PC-3 (cell line): Measurements from ENCODE around the gene CHMP1B. TPM values are rescaled to one million over a fixed set of nuclear protein-coding genes. Genes with fewer than 3 reads are reported as not detected.

Experiments
- ATAC-seq: fragments of 200-7000 bp; cut with Tn5 transposase; 2 replicates; pipeline ENCODE4 v1.9.1; 2020; ENCODE audit warnings: mild to moderate bottlenecking, moderate library complexity
- BruUV-seq: library from RNA; stranded (reverse); fragments of 400-500 nt; replicated peaks from 2 replicates; lab custom pipeline; 2021; lab: Mats Ljungman, UMichigan
- CTCF ChIA-PET: fragments of 300-600 bp; sonication (Branson Sonifier 250); formaldehyde crosslinking; loops from one replicate; lab custom pipeline; 2022; ENCODE audit warnings: antibody characterized with exemption; lab: Charles Lee
- POLR2A ChIA-PET: fragments of 300-600 bp; sonication (Branson Sonifier 250); formaldehyde crosslinking; loops from one replicate; lab custom pipeline; 2022; ENCODE audit warnings: antibody characterized with exemption; ENCODE audit not compliant: unreplicated experiment; lab: Charles Lee
- DNase-seq: peaks from one replicate; pipeline ENCODE4 v3.0.0-alpha.2; 2015
- H2AFZ ChIP-seq: fragments of 300-600 bp; sonication (generic); 2 replicates; pipeline ENCODE4 v1.6.0; 2016; ENCODE audit warnings: antibody characterized with exemption, low read length
- H3F3A ChIP-seq: fragments of 300-600 bp; sonication (generic); one replicate; pipeline ENCODE4 v1.6.0; 2017; ENCODE audit warnings: antibody characterized with exemption, low read length, control low read depth, mild to moderate bottlenecking; ENCODE audit not compliant: unreplicated experiment
- H3K27ac ChIP-seq: fragments of 300-600 bp; sonication (generic); 2 replicates; pipeline ENCODE4 v1.5.1; 2016; ENCODE audit warnings: mild to moderate bottlenecking, low read length
- H3K27me3 ChIP-seq: fragments of 300-600 bp; sonication (generic); 2 replicates; pipeline ENCODE4 v1.6.1; 2016; ENCODE audit warnings: low read length, mixed read lengths
- H3K36me3 ChIP-seq: fragments of 300-600 bp; sonication (generic); 2 replicates; pipeline ENCODE4 v1.6.1; 2016; ENCODE audit warnings: low read depth, mixed run types, low read length, mixed read lengths
- H3K4me1 ChIP-seq: fragments of 300-600 bp; sonication (generic); 2 replicates; pipeline ENCODE4 v1.5.1; 2016; ENCODE audit warnings: low read length; ENCODE audit not compliant: insufficient read depth
- H3K4me2 ChIP-seq: fragments of 300-600 bp; sonication (generic); 2 replicates; pipeline ENCODE4 v1.6.0; 2016; ENCODE audit warnings: low read length
- H3K4me3 ChIP-seq: fragments of 300-600 bp; sonication (generic); 2 replicates; pipeline ENCODE4 v1.5.1; 2016; ENCODE audit warnings: mild to moderate bottlenecking, low read length, mixed read lengths
- H3K79me2 ChIP-seq: fragments of 300-600 bp; sonication (generic); 2 replicates; pipeline ENCODE4 v1.6.1; 2017; ENCODE audit warnings: low read length, mixed read lengths
- H3K9ac ChIP-seq: fragments of 300-600 bp; sonication (generic); 2 replicates; pipeline ENCODE4 v1.6.0; 2016; ENCODE audit warnings: mild to moderate bottlenecking, low read length
- H3K9me2 ChIP-seq: fragments of 300-600 bp; sonication (generic); replicated peaks from 2 replicates; pipeline ENCODE4 v1.6.1; 2016; ENCODE audit warnings: mixed run types, low read length, mixed read lengths
- H3K9me3 ChIP-seq: fragments of 300-600 bp; sonication (generic); 2 replicates; pipeline ENCODE4 v1.6.1; 2016; ENCODE audit warnings: low read length, mixed read lengths
- H4K20me1 ChIP-seq: fragments of 300-600 bp; sonication (generic); 2 replicates; pipeline ENCODE4 v1.6.1; 2016; ENCODE audit warnings: low read length, mixed read lengths
- EZH2 ChIP-seq: fragments of 300-600 bp; sonication (generic); IDR thresholded peaks from one replicate; pipeline ENCODE4 v1.6.1; 2017; ENCODE audit warnings: antibody characterized with exemption, mild to moderate bottlenecking, low read length; ENCODE audit not compliant: unreplicated experiment
- EZH2phosphoT487 ChIP-seq: fragments of 300-600 bp; sonication (generic); IDR thresholded peaks from 2 replicates; pipeline ENCODE4 v1.6.1; 2018; ENCODE audit warnings: mild to moderate bottlenecking, antibody characterized with exemption, low read length, borderline replicate concordance
- intact Hi-C: fragments of 100-400 bp; cut with micrococcal nuclease; formaldehyde crosslinking; loops from 2 replicates; pipeline ENCODE4 v1.9.0; 2023
- total RNA-seq: library from RNA; depleted of rRNA; stranded (reverse); fragments of >200 nt; gene quantifications from 2 replicates; pipeline ENCODE4 v1.2.3, GENCODE V29; 2014
- TF ChIP-seq, protein P1 (sequence below): fragments of 300-600 bp; sonication (generic); conservative IDR thresholded peaks from 2 replicates; pipeline ENCODE4 v1.5.1; 2017; ENCODE audit warnings: antibody characterized with exemption, low read depth, mild to moderate bottlenecking, low read length

CHMP1B gene
- total RNA-seq, 1 experiment from 2014 or later: 81.9 TPM

DNA sequence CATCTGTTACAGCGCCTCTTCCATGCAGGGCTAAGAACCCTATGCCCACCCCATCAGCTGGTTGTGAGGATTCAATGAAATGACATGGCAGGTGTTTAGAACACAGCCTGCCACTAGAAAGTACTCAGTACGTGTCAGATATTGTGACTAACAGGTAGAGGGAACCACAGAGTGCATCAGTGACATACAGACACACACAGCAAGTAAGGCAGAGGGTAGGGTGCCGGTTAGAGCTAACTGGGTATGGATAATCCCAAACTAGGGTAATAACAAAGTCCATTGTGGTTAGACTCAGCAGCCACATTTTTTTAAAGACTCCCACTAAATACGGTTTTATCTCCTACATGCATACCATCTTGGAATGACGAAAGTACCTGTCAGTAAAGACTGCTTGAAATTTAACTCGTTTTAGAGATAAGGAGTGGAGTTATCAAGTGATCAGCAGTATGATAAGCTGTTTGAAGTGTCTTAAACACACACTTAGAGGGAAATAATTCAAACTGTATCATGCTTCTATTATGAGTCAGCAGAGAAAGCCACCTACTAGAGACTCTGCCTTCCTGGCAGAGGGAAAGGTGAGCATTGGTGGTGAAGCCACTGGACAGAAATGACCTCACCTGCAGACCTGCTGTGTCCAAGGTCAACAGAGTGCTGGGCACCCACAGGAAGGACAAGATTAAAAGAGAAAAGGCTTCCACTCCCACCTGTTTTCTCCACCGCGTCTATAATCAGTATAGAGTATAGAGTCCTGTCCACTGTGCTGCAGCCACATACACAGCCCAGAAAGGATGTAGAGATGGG lies 36.3 kb downstream of the CHMP1B start:
- H3K9me3 ChIP-seq: no peaks in the 10 kb centered on the region
- H3F3A ChIP-seq: no peaks in the 10 kb centered on the region
- peak overlapping the region; percentile 48 for H3K4me2 ChIP-seq
- no peaks in the 10 kb centered on the region for H3K9me2 ChIP-seq
- H3K4me3 ChIP-seq: no peak overlapping the region
- DNase-seq: peak; percentile 66
- H2AFZ ChIP-seq: no peak overlapping the region
- no peaks in the 10 kb centered on the region for H4K20me1 ChIP-seq
- ATAC-seq: peak; percentile 78
- peak overlapping the region; percentile 38 for H3K27ac ChIP-seq
- intact Hi-C loops: no loop called here
- H3K27me3 ChIP-seq: no peaks in the 10 kb centered on the region
- TF ChIP-seq, protein P1, sequence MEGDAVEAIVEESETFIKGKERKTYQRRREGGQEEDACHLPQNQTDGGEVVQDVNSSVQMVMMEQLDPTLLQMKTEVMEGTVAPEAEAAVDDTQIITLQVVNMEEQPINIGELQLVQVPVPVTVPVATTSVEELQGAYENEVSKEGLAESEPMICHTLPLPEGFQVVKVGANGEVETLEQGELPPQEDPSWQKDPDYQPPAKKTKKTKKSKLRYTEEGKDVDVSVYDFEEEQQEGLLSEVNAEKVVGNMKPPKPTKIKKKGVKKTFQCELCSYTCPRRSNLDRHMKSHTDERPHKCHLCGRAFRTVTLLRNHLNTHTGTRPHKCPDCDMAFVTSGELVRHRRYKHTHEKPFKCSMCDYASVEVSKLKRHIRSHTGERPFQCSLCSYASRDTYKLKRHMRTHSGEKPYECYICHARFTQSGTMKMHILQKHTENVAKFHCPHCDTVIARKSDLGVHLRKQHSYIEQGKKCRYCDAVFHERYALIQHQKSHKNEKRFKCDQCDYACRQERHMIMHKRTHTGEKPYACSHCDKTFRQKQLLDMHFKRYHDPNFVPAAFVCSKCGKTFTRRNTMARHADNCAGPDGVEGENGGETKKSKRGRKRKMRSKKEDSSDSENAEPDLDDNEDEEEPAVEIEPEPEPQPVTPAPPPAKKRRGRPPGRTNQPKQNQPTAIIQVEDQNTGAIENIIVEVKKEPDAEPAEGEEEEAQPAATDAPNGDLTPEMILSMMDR: no peak
- no peak for TF ChIP-seq EZH2
- TF ChIP-seq EZH2phosphoT487: no peak
- POLR2A ChIA-PET: interaction anchor here (0.6 kb wide), 1 partner anchor 16 kb away, joined by 4 read pairs; no protein-coding TSS in a partner anchor
- no peak overlapping the region for H3K9ac ChIP-seq
- no peaks in the 10 kb centered on the region for H3K79me2 ChIP-seq
- H3K4me1 ChIP-seq: peaks cover 32% of the 10 kb centered on the region
- no TSS peak for BruUV-seq
- CTCF ChIA-PET: interaction anchor here (0.5 kb wide), 1 partner anchor 151 kb away, joined by 5 read pairs; no protein-coding TSS in a partner anchor
- H3K36me3 ChIP-seq: peaks cover 10% of the 10 kb centered on the region; the same call in 1 of the 2 replicates

DNA sequence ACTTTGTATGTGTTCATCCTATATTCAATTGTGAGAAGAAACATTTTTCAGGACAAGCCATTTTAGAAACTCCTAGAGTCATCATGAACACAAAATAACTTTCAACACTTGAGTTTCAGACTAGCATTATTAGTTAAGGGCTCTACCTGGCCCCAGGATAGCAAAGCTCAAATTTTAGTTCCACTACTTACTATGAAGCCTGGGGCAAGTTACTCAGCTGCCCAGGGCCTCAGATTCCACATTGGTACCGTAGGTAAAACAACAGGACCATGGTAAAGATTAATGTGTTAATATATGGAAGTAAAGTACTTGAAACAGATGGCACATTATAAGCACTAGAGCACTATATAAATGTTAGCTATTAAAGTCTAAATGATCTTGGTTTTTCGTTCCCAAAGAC lies 37.5 kb downstream of the CHMP1B start:
- TF ChIP-seq, protein P1: no peak
- TF ChIP-seq EZH2: no peak
- TF ChIP-seq EZH2phosphoT487: no peak
- no peaks in the 10 kb centered on the region for H3F3A ChIP-seq
- peaks cover 20% of the 10 kb centered on the region for H3K4me1 ChIP-seq
- DNase-seq (no peak), ATAC-seq (no peak)
- CTCF ChIA-PET: no interaction called here
- H3K27ac ChIP-seq: no peak overlapping the region
- H2AFZ ChIP-seq: no peak overlapping the region
- no peaks in the 10 kb centered on the region for H3K9me2 ChIP-seq
- no peak overlapping the region for H3K4me2 ChIP-seq
- no peaks in the 10 kb centered on the region for H4K20me1 ChIP-seq
- intact Hi-C loops: no loop called here
- BruUV-seq: no TSS peak
- no peaks in the 10 kb centered on the region for H3K9me3 ChIP-seq
- H3K36me3 ChIP-seq: peaks cover 10% of the 10 kb centered on the region; the same call in 1 of the 2 replicates
- H3K4me3 ChIP-seq: no peak overlapping the region
- POLR2A ChIA-PET: interaction anchor here (0.9 kb wide), 1 partner anchor 38 kb away, joined by 5 read pairs; no protein-coding TSS in a partner anchor
- H3K9ac ChIP-seq: no peak overlapping the region
- no peaks in the 10 kb centered on the region for H3K27me3 ChIP-seq
- no peaks in the 10 kb centered on the region for H3K79me2 ChIP-seq

DNA sequence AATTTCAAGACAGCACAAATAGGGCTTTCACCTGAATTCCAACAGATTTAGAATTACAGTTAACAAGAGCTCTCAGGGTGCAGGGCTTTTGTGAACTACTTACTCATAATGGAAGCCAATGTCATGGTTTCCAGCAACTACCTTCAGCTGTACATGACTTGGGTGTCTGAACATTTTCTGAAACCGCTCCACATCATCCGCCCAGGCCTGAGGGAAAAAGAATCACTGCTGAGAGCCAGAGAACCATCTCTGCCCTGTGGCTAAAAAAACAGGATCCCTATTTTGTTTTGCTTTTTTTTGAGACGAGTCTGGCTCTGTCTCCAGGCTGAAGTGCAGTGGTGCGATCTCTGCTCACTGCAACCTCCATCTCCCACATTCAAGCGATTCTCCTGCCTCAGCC lies 38.1 kb downstream of the CHMP1B start:
- no peak overlapping the region for H2AFZ ChIP-seq
- H3K36me3 ChIP-seq: peaks cover 10% of the 10 kb centered on the region; the same call in 1 of the 2 replicates
- DNase-seq (no peak), ATAC-seq (no peak)
- H3K9me2 ChIP-seq: no peaks in the 10 kb centered on the region
- H3F3A ChIP-seq: no peaks in the 10 kb centered on the region
- no TSS peak for BruUV-seq
- CTCF ChIA-PET: no interaction called here
- POLR2A ChIA-PET: interaction anchor here (0.9 kb wide), 1 partner anchor 39 kb away, joined by 5 read pairs; no protein-coding TSS in a partner anchor
- intact Hi-C loops: no loop called here
- no peaks in the 10 kb centered on the region for H3K79me2 ChIP-seq
- TF ChIP-seq EZH2: no peak
- TF ChIP-seq, protein P1: no peak
- no peak for TF ChIP-seq EZH2phosphoT487
- H3K27ac ChIP-seq: no peak overlapping the region
- peaks cover 17% of the 10 kb centered on the region for H3K4me1 ChIP-seq
- H3K4me2 ChIP-seq: no peak overlapping the region
- H3K9me3 ChIP-seq: no peaks in the 10 kb centered on the region
- H3K9ac ChIP-seq: no peak overlapping the region
- no peaks in the 10 kb centered on the region for H4K20me1 ChIP-seq
- H3K27me3 ChIP-seq: no peaks in the 10 kb centered on the region
- no peak overlapping the region for H3K4me3 ChIP-seq
